Measurements from ENCODE around the gene THSD4. TPM values are rescaled to one million over a fixed set of nuclear protein-coding genes. Genes with fewer than 3 reads are reported as not detected.

Gene THSD4
- total RNA-seq, 1 experiment from 2014 or later, result 29.0 TPM

GRCh38 chr15:71275098-71275497, 159.8 kb downstream of the THSD4 start:
- peak overlapping the region; percentile 96 for H3K27ac ChIP-seq (ENCODE audit: low read length)
- peak overlapping the region; percentile 76 for H3K9ac ChIP-seq (ENCODE audit: low read length)
- no peak for TF ChIP-seq EZH2 (IDR thresholded peaks at IDR 0.05; ENCODE audit: low read length, unreplicated experiment)
- no peak for TF ChIP-seq EZH2phosphoT487 (IDR thresholded peaks at IDR 0.05; ENCODE audit: borderline replicate concordance, low read length)
- no peak for TF ChIP-seq CTCF (conservative IDR thresholded peaks at IDR 0.05; ENCODE audit: low read depth, low read length)
- H3K36me3 ChIP-seq (ENCODE audit: low read depth, low read length), result no peaks in the 10 kb centered on the region
- H2AFZ ChIP-seq (ENCODE audit: low read length), result no peak overlapping the region
- H3K9me3 ChIP-seq (ENCODE audit: low read length), result no peaks in the 10 kb centered on the region
- no peaks in the 10 kb centered on the region for H3K9me2 ChIP-seq (replicated peaks; ENCODE audit: low read length)
- H3K4me2 ChIP-seq (ENCODE audit: low read length), result peak overlapping the region; percentile 44
- H4K20me1 ChIP-seq (ENCODE audit: low read length), result no peaks in the 10 kb centered on the region
- H3K79me2 ChIP-seq (ENCODE audit: low read length), result peaks cover 14% of the 10 kb centered on the region
- intact Hi-C loops (cut with micrococcal nuclease), result loop anchor here (5.0 kb wide), 1 partner anchor 38 kb away; no protein-coding TSS in a partner anchor
- H3K4me3 ChIP-seq (ENCODE audit: low read length), result no peak overlapping the region
- peaks cover 7% of the 10 kb centered on the region for H3F3A ChIP-seq (ENCODE audit: low read length, unreplicated experiment)
- ChIA-PET CTCF (no interaction called here), POLR2A (ENCODE audit: unreplicated experiment) (no interaction called here)
- BruUV-seq (replicated peaks), result no TSS peak
- peaks cover 61% of the 10 kb centered on the region for H3K4me1 ChIP-seq (ENCODE audit: insufficient read depth, low read length)
- H3K27me3 ChIP-seq (ENCODE audit: low read length), result no peaks in the 10 kb centered on the region
- ATAC-seq (peak; percentile 74), DNase-seq (peak; percentile 85)

- intact Hi-C loops (cut with micrococcal nuclease), result loop anchor here (5.0 kb wide), 1 partner anchor 38 kb away; no protein-coding TSS in a partner anchor
- H3K4me1 ChIP-seq (ENCODE audit: insufficient read depth, low read length), result peaks cover 68% of the 10 kb centered on the region
Measured at GRCh38 chr15:71275566-71276335, 160.5 kb downstream of the THSD4 start.

More at GRCh38 chr15:71275566-71276335, 160.5 kb downstream of the THSD4 start:
- POLR2A ChIA-PET (ENCODE audit: unreplicated experiment), result no interaction called here
- Histone ChIP-seq H3F3A (ENCODE audit: low read length, unreplicated experiment) (peaks cover 7% of the 10 kb centered on the region), H3K9ac (ENCODE audit: low read length) (peak overlapping the region; percentile 76), H3K9me3 (ENCODE audit: low read length) (no peaks in the 10 kb centered on the region), H3K27ac (ENCODE audit: low read length) (peak overlapping the region; percentile 96), H3K27me3 (ENCODE audit: low read length) (no peaks in the 10 kb centered on the region), H3K79me2 (ENCODE audit: low read length) (peaks cover 17% of the 10 kb centered on the region), H2AFZ (ENCODE audit: low read length) (no peak overlapping the region), H3K4me2 (ENCODE audit: low read length) (peak overlapping the region; percentile 44), H3K9me2 (replicated peaks; ENCODE audit: low read length) (no peaks in the 10 kb centered on the region), H3K36me3 (ENCODE audit: low read depth, low read length) (peaks cover 3% of the 10 kb centered on the region; the same call in 1 of the 2 replicates), H3K4me3 (ENCODE audit: low read length) (no peak overlapping the region), H4K20me1 (ENCODE audit: low read length) (no peaks in the 10 kb centered on the region)
- DNase-seq (peak; percentile 22), ATAC-seq (no peak)
- CTCF ChIA-PET, result no interaction called here
- TF ChIP-seq EZH2 (IDR thresholded peaks at IDR 0.05; ENCODE audit: low read length, unreplicated experiment), result no peak
- TF ChIP-seq EZH2phosphoT487 (IDR thresholded peaks at IDR 0.05; ENCODE audit: borderline replicate concordance, low read length), result no peak
- TF ChIP-seq CTCF (conservative IDR thresholded peaks at IDR 0.05; ENCODE audit: low read depth, low read length), result no peak
- BruUV-seq (replicated peaks), result TSS peak; percentile 26
